ENCODE results near the gene BCHE. TPM values are rescaled to one million over a fixed set of nuclear protein-coding genes. Genes with fewer than 3 reads are reported as not detected.

BCHE gene
- total RNA-seq = 0.13 and 0.14 TPM in 2 replicates

DNA sequence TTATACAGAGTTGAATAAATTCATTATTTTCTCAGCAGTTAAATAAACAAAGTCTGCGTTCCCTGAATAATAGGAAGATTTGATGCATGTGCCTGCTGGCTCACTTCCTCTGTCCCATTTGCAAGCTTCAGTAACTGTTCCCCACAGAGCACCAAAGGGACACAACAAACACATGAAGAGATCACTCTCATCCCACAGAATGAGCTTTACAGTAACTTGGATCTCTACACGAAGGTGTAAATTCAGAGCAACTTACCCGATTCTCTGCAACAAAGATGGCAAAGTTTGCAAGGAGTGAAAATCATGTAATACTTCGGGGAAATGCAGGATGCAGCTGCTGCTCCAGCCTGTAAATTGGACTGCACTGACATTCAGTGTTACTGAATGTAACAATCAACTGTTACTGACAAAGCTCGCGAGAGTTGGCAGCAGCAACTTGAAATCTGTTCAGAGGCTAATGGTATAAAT, at the start of gene BCHE:
Gene BCHE, minus strand, starts transcription at position 366 of the 468 bp plus-strand sequence. CDS start 6,390 bp downstream, outside the sequence.

